Neuronal stem cell (in vitro differentiated cells): Measurements from ENCODE around the gene ANKS1B.

ENCODE experiments used
- DNase-seq: peaks from one replicate; pipeline ENCODE4 v3.0.0-alpha.2; 2013; ENCODE audit warnings: low spot score
- H2AFZ ChIP-seq: one replicate; pipeline ENCODE4 v1.6.1; 2013; ENCODE audit warnings: mild to moderate bottlenecking, low read length, inconsistent platforms
- H2AK5ac ChIP-seq: 2 replicates; pipeline ENCODE4 v1.6.1; 2013; ENCODE audit warnings: low read depth, mild to moderate bottlenecking, inconsistent platforms, low read length, moderate library complexity, mixed read lengths
- H2BK120ac ChIP-seq: 2 replicates; pipeline ENCODE4 v1.6.1; 2013; ENCODE audit warnings: low read depth, mild to moderate bottlenecking, inconsistent platforms, low read length, moderate library complexity, mixed read lengths
- H2BK12ac ChIP-seq: one replicate; pipeline ENCODE4 v1.6.1; 2013; ENCODE audit warnings: low read length, inconsistent platforms
- H2BK15ac ChIP-seq: 2 replicates; pipeline ENCODE4 v1.6.1; 2013; ENCODE audit warnings: mild to moderate bottlenecking, low read length, inconsistent platforms, mixed read lengths
- H2BK5ac ChIP-seq: one replicate; pipeline ENCODE4 v1.6.1; 2013; ENCODE audit warnings: inconsistent platforms, mild to moderate bottlenecking, low read length, moderate library complexity
- H3K14ac ChIP-seq: one replicate; pipeline ENCODE4 v1.6.1; 2013; ENCODE audit warnings: low read length, inconsistent platforms
- H3K18ac ChIP-seq: 2 replicates; pipeline ENCODE4 v1.6.1; 2013; ENCODE audit warnings: low read length, inconsistent platforms
- H3K23ac ChIP-seq: 2 replicates; pipeline ENCODE4 v1.6.1; 2013; ENCODE audit warnings: low read depth, mild to moderate bottlenecking, mixed read lengths, low read length, inconsistent platforms; ENCODE audit not compliant: poor library complexity
- H3K27ac ChIP-seq: replicated peaks from 3 replicates; pipeline ENCODE4 v1.5.1; 2013; ENCODE audit warnings: low read length, inconsistent platforms
- H3K27me3 ChIP-seq, 3 experiments: 2 replicates each; pipeline ENCODE4 v1.6.1; 2013; ENCODE audit warnings: low read length in 3 of 3, mild to moderate bottlenecking in 2 of 3, inconsistent platforms in 1 of 3, low read depth in 1 of 3, mixed read lengths in 1 of 3, moderate library complexity in 1 of 3; ENCODE audit not compliant: control insufficient read depth in 3 of 3, insufficient read depth in 3 of 3
- H3K36me3 ChIP-seq, 2 donors: replicated peaks in 1 of 2; 2 replicates each; pipeline ENCODE4 v1.6.1; 2013; ENCODE audit warnings: low read length in 2 of 2; ENCODE audit not compliant: control insufficient read depth in 2 of 2, insufficient read depth in 2 of 2
- H3K4ac ChIP-seq: 2 replicates; pipeline ENCODE4 v1.6.1; 2013; ENCODE audit warnings: inconsistent platforms, mild to moderate bottlenecking, low read length, moderate library complexity
- H3K4me1 ChIP-seq, 2 donors: 1 replicate in 1 of 2; 2 replicates in 1 of 2; pipeline ENCODE4 v1.6.1; 2013; ENCODE audit warnings: low read length in 2 of 2, low read depth in 1 of 2; ENCODE audit not compliant: control insufficient read depth in 2 of 2, insufficient read depth in 1 of 2
- H3K4me2 ChIP-seq: one replicate; pipeline ENCODE4 v1.6.1; 2013; ENCODE audit warnings: mild to moderate bottlenecking, low read length, inconsistent platforms; ENCODE audit not compliant: insufficient read depth, poor library complexity, severe bottlenecking
- H3K4me3 ChIP-seq, 2 donors: 2 replicates each; pipeline ENCODE4 v1.5.1; 2013; ENCODE audit warnings: low read length in 2 of 2, mild to moderate bottlenecking in 2 of 2, inconsistent platforms in 1 of 2, moderate library complexity in 1 of 2
- H3K79me1 ChIP-seq: one replicate; pipeline ENCODE4 v1.6.1; 2013; ENCODE audit warnings: low read depth, mild to moderate bottlenecking, inconsistent platforms, low read length, moderate library complexity
- H3K9ac ChIP-seq: one replicate; pipeline ENCODE4 v1.6.1; 2013; ENCODE audit warnings: mild to moderate bottlenecking, low read depth, low read length, inconsistent platforms; ENCODE audit not compliant: poor library complexity
- H3K9me3 ChIP-seq, 2 donors: replicated peaks in 1 of 2; 2 replicates each; pipeline versions ENCODE3 to v1.6.1; 2013; ENCODE audit warnings: low read length in 2 of 2, mild to moderate bottlenecking in 2 of 2, inconsistent platforms in 1 of 2, low read depth in 1 of 2, mixed read lengths in 1 of 2, moderate library complexity in 1 of 2; ENCODE audit not compliant: control insufficient read depth in 2 of 2, insufficient read depth in 1 of 2
- H4K8ac ChIP-seq: one replicate; pipeline ENCODE4 v1.6.1; 2013; ENCODE audit warnings: low read depth, mild to moderate bottlenecking, inconsistent platforms, low read length, moderate library complexity
- H4K91ac ChIP-seq: one replicate; pipeline ENCODE4 v1.6.1; 2013; ENCODE audit warnings: low read length, low read depth, mild to moderate bottlenecking, inconsistent platforms; ENCODE audit not compliant: poor library complexity
- WGBS, 2 donors: extraction: QIAGEN DNeasy Blood & Tissue Kit; methylation state at CpG; one replicate each; pipeline ENCODE4 v1.1.7; 2013; ENCODE audit warnings: missing lambda C conversion rate in 2 of 2, mixed read lengths in 1 of 2; ENCODE audit not compliant: insufficient read length in 2 of 2, insufficient replicate concordance in 1 of 2; ENCODE audit errors: extremely low coverage in 2 of 2; 5-methylcytosine and 5-hydroxymethylcytosine counted together

The ANKS1B gene

GRCh38 chr12:99455350-99456035, 529.2 kb downstream of the ANKS1B start:
- no peaks in the 10 kb centered on the region for H3K4me1 ChIP-seq
- H3K23ac ChIP-seq = no peak overlapping the region
- no CpG with 5 or more reads among the region's 4 CpGs for WGBS, 2 donors
- no peak overlapping the region for H4K91ac ChIP-seq
- no peak overlapping the region for H2BK15ac ChIP-seq
- H4K8ac ChIP-seq = peak overlapping the region; percentile 17
- peak overlapping the region; percentile 28 for H3K18ac ChIP-seq
- no peak overlapping the region for H2AFZ ChIP-seq
- no peak for DNase-seq
- no peaks in the 10 kb centered on the region for H3K9me3 ChIP-seq
- no peak overlapping the region for H2BK12ac ChIP-seq
- no peak overlapping the region for H3K27ac ChIP-seq
- H3K9ac ChIP-seq = no peak overlapping the region
- no peaks in the 10 kb centered on the region for H3K27me3 ChIP-seq
- no peak overlapping the region for H3K14ac ChIP-seq
- no peak overlapping the region for H2AK5ac ChIP-seq
- H3K4ac ChIP-seq = no peak overlapping the region
- no peak overlapping the region for H2BK120ac ChIP-seq
- H3K36me3 ChIP-seq = no peaks in the 10 kb centered on the region
- no peak overlapping the region for H3K4me3 ChIP-seq
- no peaks in the 10 kb centered on the region for H3K79me1 ChIP-seq
- H2BK5ac ChIP-seq = no peak overlapping the region
- H3K4me2 ChIP-seq = no peak overlapping the region

- no peaks in the 10 kb centered on the region for H3K27me3 ChIP-seq
These were observed 530.1 kb downstream of the ANKS1B start for GRCh38 chr12:99454539-99455172.

GRCh38 chr12:99453836-99454538, 530.7 kb downstream of the ANKS1B start:
- Histone ChIP-seq H3K27me3 (no peaks in the 10 kb centered on the region), H3K79me1 (no peaks in the 10 kb centered on the region)

More at GRCh38 chr12:99454539-99455172, 530.1 kb downstream of the ANKS1B start:
- Histone ChIP-seq H3K18ac (no peak overlapping the region), H2BK5ac (no peak overlapping the region), H3K36me3 (no peaks in the 10 kb centered on the region), H3K27ac (no peak overlapping the region), H2AK5ac (no peak overlapping the region), H3K9me3 (no peaks in the 10 kb centered on the region), H2BK120ac (no peak overlapping the region), H2BK15ac (no peak overlapping the region), H3K23ac (no peak overlapping the region), H3K4me2 (no peak overlapping the region), H3K4me1 (no peaks in the 10 kb centered on the region), H3K9ac (no peak overlapping the region), H3K79me1 (no peaks in the 10 kb centered on the region), H2AFZ (no peak overlapping the region), H2BK12ac (no peak overlapping the region), H4K8ac (no peak overlapping the region), H4K91ac (no peak overlapping the region), H3K4me3 (no peak overlapping the region), H3K4ac (no peak overlapping the region), H3K14ac (no peak overlapping the region)
- no CpG with 5 or more reads among the region's 2 CpGs for WGBS, 2 donors
- no peak for DNase-seq

GRCh38 chr12:99450036-99450630, 534.6 kb downstream of the ANKS1B start:
- H3K27ac ChIP-seq = no peak overlapping the region
- no peak for DNase-seq
- H2BK120ac ChIP-seq = no peak overlapping the region
- WGBS, 2 donors = no CpG with 5 or more reads among the region's 4 CpGs
- no peaks in the 10 kb centered on the region for H3K9me3 ChIP-seq
- no peak overlapping the region for H2BK15ac ChIP-seq
- no peak overlapping the region for H3K18ac ChIP-seq
- no peak overlapping the region for H3K4me3 ChIP-seq
- H4K8ac ChIP-seq = no peak overlapping the region
- H3K4me1 ChIP-seq = no peaks in the 10 kb centered on the region
- no peak overlapping the region for H3K4me2 ChIP-seq
- no peak overlapping the region for H2AK5ac ChIP-seq
- no peak overlapping the region for H3K14ac ChIP-seq
- H4K91ac ChIP-seq = no peak overlapping the region
- H3K27me3 ChIP-seq = no peaks in the 10 kb centered on the region
- H2AFZ ChIP-seq = no peak overlapping the region
- no peaks in the 10 kb centered on the region for H3K79me1 ChIP-seq
- H3K9ac ChIP-seq = no peak overlapping the region
- H3K36me3 ChIP-seq = no peaks in the 10 kb centered on the region
- H3K23ac ChIP-seq = no peak overlapping the region
- no peak overlapping the region for H2BK12ac ChIP-seq
- no peak overlapping the region for H2BK5ac ChIP-seq
- H3K4ac ChIP-seq = no peak overlapping the region

More at GRCh38 chr12:99453836-99454538, 530.7 kb downstream of the ANKS1B start:
- H4K91ac ChIP-seq = no peak overlapping the region
- H3K9me3 ChIP-seq = no peaks in the 10 kb centered on the region
- no peak overlapping the region for H3K18ac ChIP-seq
- H3K4ac ChIP-seq = no peak overlapping the region
- DNase-seq = no peak
- H3K27ac ChIP-seq = no peak overlapping the region
- no peaks in the 10 kb centered on the region for H3K36me3 ChIP-seq
- H2AFZ ChIP-seq = no peak overlapping the region
- no peak overlapping the region for H3K9ac ChIP-seq
- WGBS, 2 donors = no CpG with 5 or more reads among the region's 2 CpGs
- H2BK5ac ChIP-seq = no peak overlapping the region
- no peak overlapping the region for H2BK12ac ChIP-seq
- no peak overlapping the region for H4K8ac ChIP-seq
- no peak overlapping the region for H3K14ac ChIP-seq
- H3K23ac ChIP-seq = no peak overlapping the region
- no peak overlapping the region for H2BK15ac ChIP-seq
- no peak overlapping the region for H3K4me3 ChIP-seq
- H2BK120ac ChIP-seq = no peak overlapping the region
- H3K4me2 ChIP-seq = no peak overlapping the region
- H3K4me1 ChIP-seq = no peaks in the 10 kb centered on the region
- H2AK5ac ChIP-seq = no peak overlapping the region
